ENCODE measurements around the gene PNLIPRP2.

Gene PNLIPRP2

DNA sequence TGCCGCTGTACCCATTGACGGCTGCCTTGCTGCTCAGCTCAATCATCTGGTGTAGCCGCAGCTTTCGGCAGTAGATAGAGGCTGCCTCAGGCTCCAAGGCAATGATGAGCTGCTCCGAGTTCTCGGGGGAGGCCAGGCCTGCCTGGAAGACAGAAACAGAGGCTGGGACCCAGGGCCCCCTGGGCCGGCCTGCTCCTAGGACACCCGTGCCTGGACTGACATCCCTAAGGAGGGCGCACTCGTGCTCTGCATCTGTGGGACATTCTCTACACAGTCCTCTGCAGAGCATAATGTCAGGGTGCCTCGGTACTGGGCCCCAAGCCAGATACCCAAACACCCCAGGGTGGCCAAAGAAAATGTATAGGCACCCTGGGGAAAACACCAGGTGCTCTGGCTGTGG, 63.1 kb downstream of the PNLIPRP2 start:
- DNase-seq (ENCODE audit: low read depth in 2 of 2) = no peak

DNA sequence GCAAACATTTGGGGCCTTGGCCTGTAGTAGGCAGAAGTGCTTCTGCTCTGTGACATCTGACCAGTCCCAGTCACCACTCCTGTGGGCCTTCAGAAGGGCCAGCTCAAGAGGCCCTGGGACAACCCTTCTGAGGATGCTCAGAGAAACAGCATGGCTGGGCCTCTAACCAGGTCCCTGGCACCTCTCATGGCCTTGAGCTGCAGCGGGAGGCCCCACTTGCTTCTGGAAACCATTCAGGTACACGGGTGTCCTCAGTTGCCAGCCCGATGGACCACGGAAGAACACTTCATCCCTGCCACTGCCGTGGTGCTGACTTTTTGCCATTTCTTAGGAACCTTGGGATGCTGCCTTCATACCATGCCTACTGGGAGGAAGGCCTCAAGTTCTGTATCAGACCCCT, 64.0 kb downstream of the PNLIPRP2 start:
- no peak for DNase-seq (ENCODE audit: low read depth in 2 of 2)

DNA sequence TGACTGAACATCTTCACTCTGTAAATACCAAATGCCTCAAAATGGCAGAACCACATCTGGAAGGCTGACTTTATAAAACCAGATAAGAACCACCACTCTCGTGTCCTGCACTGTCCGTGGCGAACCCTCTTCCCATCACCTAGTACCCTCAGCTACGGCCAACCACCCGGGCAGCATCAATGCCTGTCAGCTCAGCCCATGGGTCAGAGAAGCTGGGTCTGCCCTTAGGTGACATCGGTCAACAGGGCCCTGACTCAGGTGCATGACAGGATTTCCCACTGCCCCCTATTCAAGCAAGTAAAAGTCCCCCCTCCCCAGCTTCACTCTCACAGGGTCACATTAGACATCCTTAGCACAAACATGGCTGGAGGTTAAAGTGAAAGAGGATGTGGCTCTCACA, 65.1 kb downstream of the PNLIPRP2 start:
- no peak for DNase-seq (ENCODE audit: low read depth in 2 of 2)

DNA sequence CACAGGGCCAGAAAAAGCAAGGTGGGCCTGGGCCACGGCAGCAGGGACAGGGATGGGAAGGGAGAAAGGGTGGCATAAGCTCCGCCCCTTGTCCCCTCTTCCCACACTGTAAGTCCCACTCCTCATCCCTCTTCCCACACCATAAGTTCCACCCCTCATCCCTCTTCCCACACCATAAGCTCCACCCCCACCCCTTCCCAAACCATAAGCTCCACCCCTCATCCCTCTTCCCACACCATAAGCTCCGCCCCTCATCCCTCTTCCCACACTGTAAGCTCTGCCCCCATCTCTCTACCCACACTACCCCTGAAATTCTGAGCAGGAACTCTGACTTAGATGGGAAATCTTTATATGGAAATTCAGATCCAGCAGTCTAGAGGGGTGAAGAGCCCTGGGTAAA, 65.9 kb downstream of the PNLIPRP2 start:
- no peak for DNase-seq (ENCODE audit: low read depth in 2 of 2)

DNA sequence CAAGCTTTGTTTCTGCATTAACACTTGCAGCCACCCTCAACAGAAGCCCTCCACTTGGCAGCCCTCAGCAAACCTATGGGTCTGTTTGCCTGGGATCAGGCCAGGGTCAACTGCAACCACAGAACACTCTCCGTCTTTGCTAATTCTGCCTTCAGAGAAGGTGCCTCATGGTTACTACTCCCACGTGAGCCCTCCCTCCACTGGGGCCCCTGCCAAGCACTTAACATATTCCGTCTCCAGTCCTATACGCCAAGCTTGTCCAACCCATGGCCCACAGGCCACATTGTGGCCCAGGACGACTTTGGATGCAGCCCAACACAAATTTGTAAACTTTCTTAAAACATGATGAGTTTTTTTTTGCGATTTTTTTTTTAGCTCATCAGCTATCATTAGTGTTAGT, 66.9 kb downstream of the PNLIPRP2 start:
- no peak for DNase-seq (ENCODE audit: low read depth in 2 of 2)

DNA sequence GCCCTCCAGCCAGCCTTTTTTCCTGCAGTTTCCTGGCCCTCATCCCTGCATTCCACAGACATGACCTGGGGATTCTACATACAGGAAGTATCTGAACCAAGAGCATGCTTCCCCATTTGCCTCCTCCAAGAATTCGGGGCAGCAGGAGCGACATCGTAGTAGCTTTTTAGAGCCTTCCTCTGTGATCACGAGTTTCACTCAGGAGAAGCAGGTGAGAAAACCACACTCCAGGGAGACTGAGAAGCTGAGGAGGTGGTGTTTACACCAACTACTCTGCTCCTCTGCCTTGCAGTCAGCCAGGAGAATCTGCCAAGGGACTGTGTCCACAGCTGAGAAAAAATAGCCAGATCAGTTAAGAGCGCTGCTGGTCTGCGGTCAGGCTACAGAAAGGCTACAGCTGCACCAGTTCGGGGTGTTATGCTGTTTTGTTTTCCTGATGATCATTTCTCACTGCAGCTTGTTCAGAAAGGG, 67.5 kb downstream of the PNLIPRP2 start:
- DNase-seq (ENCODE audit: low read depth in 2 of 2) = peak in 1 of 2 experiments; percentile 25

DNA sequence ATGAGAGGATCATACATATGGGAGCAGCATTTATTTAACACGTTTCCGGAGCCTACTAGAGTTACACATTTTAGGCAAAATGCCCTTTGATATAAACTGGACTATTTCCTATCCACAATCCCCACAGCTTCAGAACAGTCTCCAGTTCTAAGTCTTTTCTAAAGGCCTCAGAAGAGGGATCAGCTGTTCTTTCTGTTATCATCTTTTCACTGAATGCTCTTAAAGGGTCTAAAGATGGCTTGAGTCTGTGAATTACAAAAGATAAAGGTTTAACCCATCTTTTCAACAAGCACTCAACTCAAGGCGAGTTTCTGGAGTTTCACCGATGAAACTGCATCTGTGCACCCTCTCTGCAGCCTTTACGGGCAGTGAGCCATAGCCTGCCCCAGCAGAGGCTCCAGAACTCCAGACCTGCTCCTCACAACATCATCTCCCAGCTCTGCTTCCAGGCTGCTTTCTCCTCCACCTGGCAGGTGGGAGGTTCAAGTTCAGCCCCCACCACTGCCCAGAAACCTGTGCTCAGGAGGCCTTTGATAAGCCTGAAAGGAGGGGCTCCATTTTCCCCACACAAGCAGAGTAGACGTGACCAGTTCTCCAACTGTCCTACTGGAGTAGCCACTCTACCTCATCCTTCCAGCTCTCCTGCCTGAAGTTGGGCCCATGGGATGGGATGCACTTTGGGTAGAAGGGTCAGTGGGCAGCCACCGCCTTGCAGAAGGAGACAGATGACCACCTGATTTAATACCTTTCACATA, 68.2 kb downstream of the PNLIPRP2 start:
- no peak for DNase-seq (ENCODE audit: low read depth in 2 of 2)

DNA sequence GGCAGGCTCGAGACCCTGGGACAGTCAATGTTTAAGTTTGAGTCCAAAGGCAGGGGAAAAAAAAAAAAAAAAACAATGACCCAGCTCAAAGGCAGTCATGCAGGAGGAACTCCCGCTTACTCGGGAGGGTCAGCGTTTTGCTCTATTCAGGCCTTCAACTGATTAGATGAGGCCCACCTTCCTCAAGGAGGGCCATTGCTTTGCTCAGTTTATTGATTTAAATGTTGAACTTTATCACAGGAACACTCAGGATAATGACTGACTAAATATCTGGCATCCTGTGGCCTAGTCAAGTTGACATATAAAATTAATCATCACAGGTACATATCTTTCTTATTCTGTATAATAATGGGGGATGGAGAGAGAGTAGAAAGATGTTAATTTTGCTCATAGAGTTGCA, 69.0 kb downstream of the PNLIPRP2 start:
- no peak for DNase-seq (ENCODE audit: low read depth in 2 of 2)

DNA sequence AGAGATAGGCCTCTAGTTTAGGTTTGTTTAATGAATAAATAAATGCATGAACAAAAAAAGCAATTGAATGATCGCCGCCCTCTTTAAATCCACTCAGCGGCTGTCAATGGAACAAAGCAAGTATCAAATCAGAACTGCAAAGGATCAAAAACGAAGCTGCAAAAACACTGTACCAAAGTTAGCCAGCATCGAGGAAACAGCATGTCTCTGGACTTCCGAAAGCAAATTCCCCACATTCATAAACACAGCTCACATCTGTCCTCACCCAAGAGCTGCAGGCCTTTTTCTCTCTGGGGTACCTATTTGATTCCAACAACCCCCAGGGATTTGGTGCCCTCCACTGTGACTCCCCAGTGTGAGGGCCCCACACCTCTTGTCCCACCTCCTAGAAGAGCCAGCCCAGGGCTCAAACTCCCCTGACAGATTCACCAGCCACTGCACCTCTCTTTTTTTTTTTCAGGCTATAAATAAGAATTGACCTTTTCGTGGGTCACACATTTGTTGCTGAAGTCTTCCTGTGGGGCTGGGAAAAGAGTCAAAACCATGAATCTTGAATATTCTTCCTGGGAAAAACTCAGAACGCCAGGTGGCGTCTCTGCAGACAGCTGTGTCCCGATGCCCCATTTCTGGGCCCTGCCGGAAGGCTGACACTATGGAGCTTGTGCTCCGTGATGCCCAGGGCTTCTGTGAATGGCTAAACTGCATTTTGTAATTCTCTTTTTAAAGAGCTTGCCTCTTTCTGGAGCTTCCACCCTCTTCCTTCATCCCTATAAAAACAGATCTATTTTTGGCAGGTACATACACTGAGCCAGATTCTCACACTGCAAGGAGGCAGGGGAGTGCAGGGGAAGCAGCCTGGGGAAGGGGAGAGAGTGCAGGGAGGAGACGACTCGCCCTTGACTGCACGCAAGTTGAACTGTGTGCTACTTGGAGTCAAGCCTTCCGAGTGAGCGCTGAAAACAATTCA, 69.9 kb downstream of the PNLIPRP2 start:
- no peak for DNase-seq (ENCODE audit: low read depth in 2 of 2)

DNA sequence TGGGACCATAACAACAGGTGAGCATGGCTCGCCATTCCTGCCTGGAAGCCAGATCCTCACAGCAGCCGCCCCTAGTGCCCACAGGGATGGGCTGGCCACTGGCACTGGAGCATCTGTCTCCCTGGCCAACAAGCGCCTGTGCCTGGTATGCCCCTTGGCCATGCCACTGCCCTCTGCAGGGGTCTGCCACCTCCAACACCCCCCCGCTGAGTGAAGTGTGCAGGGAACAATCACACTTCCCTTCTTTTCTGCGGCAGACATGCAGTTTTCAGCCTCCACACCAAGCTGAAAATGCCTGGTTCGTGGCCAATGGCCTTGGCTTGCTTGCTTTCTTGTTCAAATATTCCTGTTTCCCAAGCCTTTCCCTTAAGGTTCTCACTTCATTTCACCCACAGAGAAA, 70.9 kb downstream of the PNLIPRP2 start:
- DNase-seq (ENCODE audit: low read depth in 2 of 2) = no peak

DNA sequence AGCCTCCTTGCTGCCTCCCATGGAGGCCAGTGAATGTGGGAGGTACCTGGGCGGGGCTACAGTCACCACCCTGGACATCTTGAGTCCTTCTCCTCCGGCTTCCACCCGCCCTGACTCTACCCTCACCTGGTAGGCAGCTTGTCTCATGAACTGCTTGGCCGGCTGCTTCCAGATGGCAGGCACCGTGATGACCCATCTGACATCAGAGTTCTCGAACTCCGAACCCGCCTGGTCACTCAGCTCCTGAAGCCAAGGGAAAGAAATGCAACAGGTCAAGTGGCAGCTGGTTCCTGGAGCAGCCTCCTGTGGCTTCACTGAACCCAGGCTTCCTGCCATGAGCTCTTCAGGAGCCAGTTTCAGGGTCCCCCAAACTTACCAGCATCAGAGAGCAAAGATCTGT, 71.5 kb downstream of the PNLIPRP2 start:
- DNase-seq (ENCODE audit: low read depth in 2 of 2) = no peak

DNA sequence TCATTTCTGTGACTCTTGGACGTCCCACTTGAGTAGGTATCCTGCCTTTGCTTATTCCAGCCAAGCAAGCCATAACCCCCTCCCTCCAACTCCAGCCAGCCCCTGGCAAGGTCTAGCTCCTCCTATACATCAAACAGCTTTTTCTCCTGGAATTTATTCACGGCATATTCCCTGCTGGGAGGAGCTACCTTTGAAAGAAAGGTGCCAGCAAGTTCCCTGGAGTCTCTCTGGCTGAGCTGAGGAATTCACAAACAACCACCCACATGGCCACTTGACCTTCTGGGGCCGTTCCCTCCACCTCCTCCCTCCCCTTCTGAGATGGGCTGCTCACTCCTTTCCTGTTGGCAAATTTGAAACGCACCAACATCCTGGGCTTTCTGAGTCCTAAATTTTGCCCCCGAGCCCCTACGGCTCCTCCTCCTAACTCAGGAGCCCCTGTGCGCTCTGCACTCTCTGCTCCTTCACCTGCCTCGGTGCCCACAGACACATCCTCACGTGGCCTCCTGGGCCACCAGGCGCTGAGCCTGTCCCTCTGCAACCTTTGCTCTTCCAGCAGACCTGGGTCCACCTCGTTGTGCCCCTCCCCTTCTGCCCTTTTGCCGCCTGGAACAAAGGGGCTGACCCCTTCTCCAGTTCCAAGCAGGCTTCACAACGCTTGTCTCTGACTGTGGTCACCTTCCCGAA, 73.6 kb downstream of the PNLIPRP2 start:
- DNase-seq (ENCODE audit: low read depth in 2 of 2) = no peak

All from fibroblast of skin of left biceps (primary cell).